ENCODE results near the gene MMP8.

DNA sequence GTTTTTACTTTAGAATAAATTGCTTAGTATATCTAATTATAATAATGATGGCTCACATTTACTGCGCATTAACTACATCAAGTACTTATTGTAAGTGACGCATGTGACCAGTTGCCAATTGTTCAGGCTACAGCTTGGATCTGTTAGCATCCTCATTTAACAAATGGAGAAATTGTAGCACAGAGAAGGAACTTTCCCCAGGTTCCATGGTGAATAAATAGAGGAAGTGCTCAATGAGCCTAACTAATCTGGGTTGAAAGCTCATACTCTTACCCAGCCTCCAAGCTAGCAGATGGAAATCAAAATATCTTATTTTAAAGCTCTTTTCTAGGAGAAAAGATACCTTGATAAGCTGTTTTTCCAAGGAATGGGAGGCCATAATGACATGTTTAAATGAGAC, 39.0 kb downstream of the MMP8 start:
- no peak for TF ChIP-seq POLR2AphosphoS5 (IDR thresholded peaks at IDR 0.05; ENCODE audit: low read depth)
- no peak for TF ChIP-seq EZH2 (IDR thresholded peaks at IDR 0.05; ENCODE audit: low read depth, unreplicated experiment)
- TF ChIP-seq, protein P1, sequence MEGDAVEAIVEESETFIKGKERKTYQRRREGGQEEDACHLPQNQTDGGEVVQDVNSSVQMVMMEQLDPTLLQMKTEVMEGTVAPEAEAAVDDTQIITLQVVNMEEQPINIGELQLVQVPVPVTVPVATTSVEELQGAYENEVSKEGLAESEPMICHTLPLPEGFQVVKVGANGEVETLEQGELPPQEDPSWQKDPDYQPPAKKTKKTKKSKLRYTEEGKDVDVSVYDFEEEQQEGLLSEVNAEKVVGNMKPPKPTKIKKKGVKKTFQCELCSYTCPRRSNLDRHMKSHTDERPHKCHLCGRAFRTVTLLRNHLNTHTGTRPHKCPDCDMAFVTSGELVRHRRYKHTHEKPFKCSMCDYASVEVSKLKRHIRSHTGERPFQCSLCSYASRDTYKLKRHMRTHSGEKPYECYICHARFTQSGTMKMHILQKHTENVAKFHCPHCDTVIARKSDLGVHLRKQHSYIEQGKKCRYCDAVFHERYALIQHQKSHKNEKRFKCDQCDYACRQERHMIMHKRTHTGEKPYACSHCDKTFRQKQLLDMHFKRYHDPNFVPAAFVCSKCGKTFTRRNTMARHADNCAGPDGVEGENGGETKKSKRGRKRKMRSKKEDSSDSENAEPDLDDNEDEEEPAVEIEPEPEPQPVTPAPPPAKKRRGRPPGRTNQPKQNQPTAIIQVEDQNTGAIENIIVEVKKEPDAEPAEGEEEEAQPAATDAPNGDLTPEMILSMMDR (conservative IDR thresholded peaks at IDR 0.05; ENCODE audit: low read depth in 2 of 2) = no peak
- no peak for TF ChIP-seq ZNF114 (CRISPR knock-in tag; IDR thresholded peaks at IDR 0.05)
- no peak for TF ChIP-seq STAT1 (IDR thresholded peaks at IDR 0.05; ENCODE audit: unreplicated experiment)
